GM10266 (cell line): ENCODE measurements around the gene NPEPL1.
A peak's percentile ranks its signal among the peaks of the same experiment; 100 is the strongest.

Experiments
- DNase-seq: peaks from one replicate; pipeline ENCODE4 v3.0.0; 2012; ENCODE audit errors: extremely low spot score
- CTCF ChIP-seq: IDR thresholded peaks from 2 replicates; pipeline ENCODE4 v1.5.1; 2012; ENCODE audit warnings: mild to moderate bottlenecking, low read depth; ENCODE audit not compliant: control insufficient read depth, insufficient read depth; ENCODE audit errors: missing control alignments

The NPEPL1 gene

GRCh38 chr20:58709013-58709702, 16.6 kb downstream of the NPEPL1 start:
- no peak for DNase-seq
- no peak for TF ChIP-seq CTCF

- no peak for DNase-seq
- TF ChIP-seq CTCF = no peak
These were observed 17.1 kb downstream of the NPEPL1 start for GRCh38 chr20:58709703-58710039.

GRCh38 chr20:58710481-58711265, 18.1 kb downstream of the NPEPL1 start:
- no peak for TF ChIP-seq CTCF
- peak; percentile 8 for DNase-seq

- TF ChIP-seq CTCF = no peak
- DNase-seq = peak; percentile 9
These were observed 18.9 kb downstream of the NPEPL1 start for GRCh38 chr20:58711266-58712051.

GRCh38 chr20:58712151-58712791, 19.7 kb downstream of the NPEPL1 start:
- TF ChIP-seq CTCF = no peak
- DNase-seq = peak; percentile 14

GRCh38 chr20:58712806-58713731, 20.5 kb downstream of the NPEPL1 start:
- peak; percentile 12 for DNase-seq
- TF ChIP-seq CTCF = no peak
